K562 (cell line): Measurements from ENCODE around the gene FAM53A.

Experiments
- CHD1 ChIP-seq: fragments of 200-600 bp; sonication (generic); IDR thresholded peaks from one replicate; pipeline ENCODE4 v1.6.1; 2012; ENCODE audit warnings: mild to moderate bottlenecking, moderate library complexity, low read length, inconsistent platforms
- CTCF ChIP-seq, 3 experiments: IDR thresholded peaks in 2 of 3; conservative IDR thresholded peaks in 1 of 3; 2 replicates each; pipeline ENCODE4 v1.5.1; 2011 to 2012; ENCODE audit warnings: low read length in 3 of 3, mild to moderate bottlenecking in 3 of 3, control low read depth in 2 of 3, improper control_type of control experiment in 1 of 3, inconsistent platforms in 1 of 3, low read depth in 1 of 3, mixed read lengths in 1 of 3, moderate library complexity in 1 of 3; ENCODE audit not compliant: insufficient read depth in 2 of 3
- EZH2 ChIP-seq: IDR thresholded peaks from 2 replicates; pipeline ENCODE4 v1.6.1; 2012; ENCODE audit warnings: low read depth, mild to moderate bottlenecking, inconsistent platforms, low read length, borderline replicate concordance
- NFYB ChIP-seq: IDR thresholded peaks from 2 replicates; pipeline ENCODE4 v1.6.1; 2011; ENCODE audit warnings: mild to moderate bottlenecking, moderate library complexity; ENCODE audit not compliant: insufficient read length; ENCODE audit errors: extremely low read depth
- POLR2AphosphoS2 ChIP-seq: IDR thresholded peaks from 2 replicates; pipeline ENCODE4 v1.6.1; 2012; ENCODE audit warnings: low read length, improper control_type of control experiment
- PURB ChIP-seq: sonication (generic); formaldehyde crosslinking; IDR thresholded peaks from 2 replicates; pipeline ENCODE4 v1.9.0; 2021; ENCODE audit warnings: low read depth, mild to moderate bottlenecking, missing genetic modification reagents
- RAD21 ChIP-seq, 2 experiments: fragments of 250-450 bp in 1 of 2; fragments of 450-650 bp in 1 of 2; sonication (Bioruptor Pico) in 1 of 2; formaldehyde crosslinking in 1 of 2; IDR thresholded peaks in 1 of 2; conservative IDR thresholded peaks in 1 of 2; 2 replicates each; pipeline versions ENCODE4 v1.4.0 to v1.8.0; 2020 to 2022; ENCODE audit warnings: mild to moderate bottlenecking in 2 of 2, moderate library complexity in 1 of 2
- SLC30A9 ChIP-seq: fragments of 250-450 bp; sonication (Bioruptor Pico); IDR thresholded peaks from 2 replicates; pipeline ENCODE4 v1.8.0; 2022; ENCODE audit warnings: mild to moderate bottlenecking, moderate library complexity
- ZC3H11A ChIP-seq: IDR thresholded peaks from 2 replicates; pipeline ENCODE4 v1.6.1; 2012; ENCODE audit warnings: low read depth, low read length, improper control_type of control experiment
- TF ChIP-seq, protein P1 (sequence below): sonication (generic); formaldehyde crosslinking; IDR thresholded peaks from 2 replicates; pipeline ENCODE4 v1.8.0; 2022; ENCODE audit warnings: missing genetic modification reagents, mild to moderate bottlenecking, borderline replicate concordance

- TF ChIP-seq NFYB (no peak), CTCF (IDR thresholded peaks at IDR 0.05 in 2 of 3, conservative IDR thresholded peaks at IDR 0.05 in 1 of 3; ENCODE audit: insufficient read depth in 2 of 3, low read depth in 1 of 3, low read length in 3 of 3) (no peak), EZH2 (no peak), RAD21 (CRISPR knock-in tag; conservative IDR thresholded peaks at IDR 0.05 in 1 of 2, IDR thresholded peaks at IDR 0.05 in 1 of 2) (no peak), POLR2AphosphoS2 (no peak), CHD1 (no peak), PURB (CRISPR knock-in tag) (no peak), SLC30A9 (CRISPR knock-in tag) (no peak), ZC3H11A (no peak)
- TF ChIP-seq, protein P1, sequence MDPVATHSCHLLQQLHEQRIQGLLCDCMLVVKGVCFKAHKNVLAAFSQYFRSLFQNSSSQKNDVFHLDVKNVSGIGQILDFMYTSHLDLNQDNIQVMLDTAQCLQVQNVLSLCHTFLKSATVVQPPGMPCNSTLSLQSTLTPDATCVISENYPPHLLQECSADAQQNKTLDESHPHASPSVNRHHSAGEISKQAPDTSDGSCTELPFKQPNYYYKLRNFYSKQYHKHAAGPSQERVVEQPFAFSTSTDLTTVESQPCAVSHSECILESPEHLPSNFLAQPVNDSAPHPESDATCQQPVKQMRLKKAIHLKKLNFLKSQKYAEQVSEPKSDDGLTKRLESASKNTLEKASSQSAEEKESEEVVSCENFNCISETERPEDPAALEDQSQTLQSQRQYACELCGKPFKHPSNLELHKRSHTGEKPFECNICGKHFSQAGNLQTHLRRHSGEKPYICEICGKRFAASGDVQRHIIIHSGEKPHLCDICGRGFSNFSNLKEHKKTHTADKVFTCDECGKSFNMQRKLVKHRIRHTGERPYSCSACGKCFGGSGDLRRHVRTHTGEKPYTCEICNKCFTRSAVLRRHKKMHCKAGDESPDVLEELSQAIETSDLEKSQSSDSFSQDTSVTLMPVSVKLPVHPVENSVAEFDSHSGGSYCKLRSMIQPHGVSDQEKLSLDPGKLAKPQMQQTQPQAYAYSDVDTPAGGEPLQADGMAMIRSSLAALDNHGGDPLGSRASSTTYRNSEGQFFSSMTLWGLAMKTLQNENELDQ (CRISPR knock-in tag) = no peak
Observed at GRCh38 chr4:1623821-1624518, 60.1 kb downstream of the FAM53A start.
